Astrocyte (in vitro differentiated cells and primary cell): ENCODE results near the gene SUCNR1. TPM values are rescaled to one million over a fixed set of nuclear protein-coding genes. Genes with fewer than 3 reads are reported as not detected.

Experiments used
- DNase-seq: peaks from one replicate; pipeline ENCODE4 v3.0.0-alpha.2; 2010; ENCODE audit warnings: low read depth
- FAIRE-seq: peaks from 2 replicates; lab custom pipeline; 2011; peaks lifted over from hg19 to GRCh38; lab: Jason Lieb, UNC
- H2AFZ ChIP-seq: 2 replicates; pipeline ENCODE4 v1.6.0; 2012; ENCODE audit warnings: low read depth, low read length, inconsistent platforms
- H3K27ac ChIP-seq: 2 replicates; pipeline ENCODE4 v1.5.1; 2011; ENCODE audit warnings: low read depth, low read length, inconsistent platforms
- H3K27me3 ChIP-seq: 2 replicates; pipeline ENCODE4 v1.6.0; 2011; ENCODE audit warnings: low read length, inconsistent platforms; ENCODE audit not compliant: insufficient read depth
- H3K36me3 ChIP-seq: 2 replicates; pipeline ENCODE4 v1.5.1; 2011; ENCODE audit warnings: low read length, inconsistent platforms; ENCODE audit not compliant: insufficient read depth
- H3K4me1 ChIP-seq: 2 replicates; pipeline ENCODE4 v1.5.1; 2011; ENCODE audit warnings: low read length, inconsistent platforms; ENCODE audit not compliant: insufficient read depth
- H3K4me2 ChIP-seq: 2 replicates; pipeline ENCODE4 v1.6.0; 2012; ENCODE audit warnings: low read length, inconsistent platforms
- H3K4me3 ChIP-seq: 2 replicates; pipeline ENCODE4 v1.5.1; 2011; ENCODE audit warnings: low read depth, mild to moderate bottlenecking, low read length, inconsistent platforms; ENCODE audit not compliant: insufficient read depth
- H3K79me2 ChIP-seq: 2 replicates; pipeline ENCODE4 v1.6.0; 2012; ENCODE audit warnings: mild to moderate bottlenecking, low read length, inconsistent platforms; ENCODE audit not compliant: insufficient read depth
- H3K9ac ChIP-seq: 2 replicates; pipeline ENCODE4 v1.6.0; 2012; ENCODE audit warnings: mild to moderate bottlenecking, low read length, inconsistent platforms
- H3K9me3 ChIP-seq: 2 replicates; pipeline ENCODE4 v1.5.1; 2012; ENCODE audit warnings: low read depth, mild to moderate bottlenecking, low read length, inconsistent platforms; ENCODE audit not compliant: insufficient read depth
- H4K20me1 ChIP-seq: 2 replicates; pipeline ENCODE4 v1.6.0; 2012; ENCODE audit warnings: low read length, inconsistent platforms; ENCODE audit not compliant: insufficient read depth
- H3K27ac Mint-ChIP-seq: one replicate; pipeline ENCODE4 v1.8.0; 2021; ENCODE audit warnings: mild to moderate bottlenecking, mixed read lengths; ENCODE audit not compliant: unreplicated experiment
- H3K27me3 Mint-ChIP-seq: one replicate; pipeline ENCODE4 v1.8.0; 2021; ENCODE audit warnings: low read depth, mixed read lengths; ENCODE audit not compliant: unreplicated experiment
- H3K36me3 Mint-ChIP-seq: one replicate; pipeline ENCODE4 v1.8.0; 2021; ENCODE audit warnings: low read depth, mixed read lengths; ENCODE audit not compliant: unreplicated experiment
- H3K4me1 Mint-ChIP-seq: one replicate; pipeline ENCODE4 v1.8.0; 2021; ENCODE audit warnings: low read depth, mixed read lengths; ENCODE audit not compliant: unreplicated experiment
- H3K4me3 Mint-ChIP-seq: one replicate; pipeline ENCODE4 v1.8.0; 2021; ENCODE audit warnings: mild to moderate bottlenecking, moderate library complexity, mixed read lengths; ENCODE audit not compliant: unreplicated experiment
- H3K9me3 Mint-ChIP-seq: one replicate; pipeline ENCODE4 v1.8.0; 2021; ENCODE audit warnings: mild to moderate bottlenecking, mixed read lengths; ENCODE audit not compliant: unreplicated experiment
- EZH2 ChIP-seq: IDR thresholded peaks from 2 replicates; pipeline ENCODE4 v1.6.1; 2012; ENCODE audit warnings: mild to moderate bottlenecking, low read length, inconsistent platforms; ENCODE audit not compliant: insufficient read depth
- total RNA-seq: library from RNA; stranded (reverse); gene quantifications from 2 replicates; pipeline ENCODE4 v1.2.1, GENCODE V29; 2021
- TF ChIP-seq, protein P1 (sequence below): IDR thresholded peaks from 2 replicates; pipeline ENCODE4 v1.5.1; 2011; ENCODE audit warnings: low read depth, mild to moderate bottlenecking, inconsistent platforms, low read length, moderate library complexity; ENCODE audit not compliant: insufficient read depth

The SUCNR1 gene
- total RNA-seq, 1 donor from 2014 or later: not detected

DNA sequence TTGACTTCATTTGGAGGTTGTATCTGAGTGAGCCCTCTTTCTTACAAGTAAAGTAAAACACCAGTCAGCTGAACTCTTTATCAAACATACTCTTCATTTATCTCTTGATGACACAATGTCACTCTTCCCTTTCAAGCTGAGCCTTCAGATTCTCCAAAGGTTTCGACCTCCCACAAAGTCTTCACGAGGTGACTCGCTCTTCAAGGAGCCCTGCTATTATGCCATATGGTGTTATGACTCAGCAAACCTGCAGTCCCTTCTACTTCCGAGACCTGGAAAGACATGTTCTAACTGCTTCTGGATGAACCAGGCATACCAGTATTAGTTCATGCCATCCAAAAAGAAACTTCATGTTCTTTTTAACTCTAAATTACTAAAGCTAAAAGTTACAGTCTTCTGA, 36.4 kb upstream of the SUCNR1 start:
- TF ChIP-seq, protein P1, sequence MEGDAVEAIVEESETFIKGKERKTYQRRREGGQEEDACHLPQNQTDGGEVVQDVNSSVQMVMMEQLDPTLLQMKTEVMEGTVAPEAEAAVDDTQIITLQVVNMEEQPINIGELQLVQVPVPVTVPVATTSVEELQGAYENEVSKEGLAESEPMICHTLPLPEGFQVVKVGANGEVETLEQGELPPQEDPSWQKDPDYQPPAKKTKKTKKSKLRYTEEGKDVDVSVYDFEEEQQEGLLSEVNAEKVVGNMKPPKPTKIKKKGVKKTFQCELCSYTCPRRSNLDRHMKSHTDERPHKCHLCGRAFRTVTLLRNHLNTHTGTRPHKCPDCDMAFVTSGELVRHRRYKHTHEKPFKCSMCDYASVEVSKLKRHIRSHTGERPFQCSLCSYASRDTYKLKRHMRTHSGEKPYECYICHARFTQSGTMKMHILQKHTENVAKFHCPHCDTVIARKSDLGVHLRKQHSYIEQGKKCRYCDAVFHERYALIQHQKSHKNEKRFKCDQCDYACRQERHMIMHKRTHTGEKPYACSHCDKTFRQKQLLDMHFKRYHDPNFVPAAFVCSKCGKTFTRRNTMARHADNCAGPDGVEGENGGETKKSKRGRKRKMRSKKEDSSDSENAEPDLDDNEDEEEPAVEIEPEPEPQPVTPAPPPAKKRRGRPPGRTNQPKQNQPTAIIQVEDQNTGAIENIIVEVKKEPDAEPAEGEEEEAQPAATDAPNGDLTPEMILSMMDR: no peak
- TF ChIP-seq EZH2: no peak
- peak; percentile 80 for DNase-seq
- H3K36me3 ChIP-seq: no peaks in the 10 kb centered on the region
- H3K27me3 ChIP-seq: no peaks in the 10 kb centered on the region
- H3K36me3 Mint-ChIP-seq: no peaks in the 10 kb centered on the region
- H3K79me2 ChIP-seq: no peaks in the 10 kb centered on the region
- H3K27ac Mint-ChIP-seq: peak overlapping the region; percentile 68
- no peak overlapping the region for H3K4me3 Mint-ChIP-seq
- FAIRE-seq: peak; percentile 73
- H3K27ac ChIP-seq: peak overlapping the region; percentile 23
- peak overlapping the region; percentile 35 for H3K4me2 ChIP-seq
- H2AFZ ChIP-seq: no peak overlapping the region
- H3K4me3 ChIP-seq: no peak overlapping the region
- H3K9me3 ChIP-seq: no peaks in the 10 kb centered on the region
- no peaks in the 10 kb centered on the region for H3K27me3 Mint-ChIP-seq
- no peak overlapping the region for H3K9ac ChIP-seq
- H3K4me1 Mint-ChIP-seq: peaks cover 18% of the 10 kb centered on the region
- no peaks in the 10 kb centered on the region for H3K9me3 Mint-ChIP-seq
- peaks cover 19% of the 10 kb centered on the region for H3K4me1 ChIP-seq
- H4K20me1 ChIP-seq: no peaks in the 10 kb centered on the region

DNA sequence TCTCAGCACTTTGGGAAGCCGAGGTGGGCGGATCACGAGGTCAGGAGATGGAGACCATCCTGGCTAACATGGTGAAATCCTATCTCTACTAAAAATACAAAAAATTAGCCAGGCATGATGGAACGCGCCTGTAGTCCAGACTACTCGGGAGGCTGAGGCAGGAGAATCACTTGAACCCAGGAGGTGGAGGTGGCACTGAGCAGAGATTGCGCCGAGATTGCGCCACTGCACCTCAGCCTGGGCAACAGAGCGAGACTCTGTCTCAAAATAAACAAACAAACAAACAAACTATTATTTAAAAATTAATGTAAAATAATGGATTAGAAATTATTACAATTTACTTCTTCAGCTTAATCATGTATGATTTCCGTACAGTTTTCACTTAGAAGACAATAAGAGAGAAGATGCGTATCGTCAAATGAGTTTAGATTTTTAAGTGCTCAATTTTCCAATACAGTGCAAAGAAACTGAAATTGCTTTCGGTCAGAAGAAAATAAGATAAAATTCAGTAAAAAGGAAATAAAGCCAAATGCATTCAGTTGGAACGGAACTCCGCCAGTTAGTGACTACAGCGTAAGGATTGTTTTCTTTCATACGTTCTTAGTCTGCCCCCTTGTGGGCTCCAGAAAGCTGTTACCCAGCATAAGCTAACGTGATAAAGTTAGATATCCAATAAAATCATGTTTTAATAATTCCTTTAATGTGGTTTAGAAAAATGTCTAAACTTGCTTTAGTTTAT, 34.7 kb upstream of the SUCNR1 start:
- H4K20me1 ChIP-seq: no peaks in the 10 kb centered on the region
- H3K36me3 Mint-ChIP-seq: no peaks in the 10 kb centered on the region
- peak; percentile 85 for FAIRE-seq
- no peak overlapping the region for H3K27ac Mint-ChIP-seq
- peak; percentile 67 for DNase-seq
- H3K4me1 Mint-ChIP-seq: peaks cover 18% of the 10 kb centered on the region
- no peak overlapping the region for H3K27ac ChIP-seq
- H3K9ac ChIP-seq: no peak overlapping the region
- no peak overlapping the region for H2AFZ ChIP-seq
- H3K79me2 ChIP-seq: no peaks in the 10 kb centered on the region
- H3K9me3 ChIP-seq: no peaks in the 10 kb centered on the region
- no peaks in the 10 kb centered on the region for H3K9me3 Mint-ChIP-seq
- H3K4me3 ChIP-seq: no peak overlapping the region
- H3K27me3 Mint-ChIP-seq: no peaks in the 10 kb centered on the region
- H3K36me3 ChIP-seq: no peaks in the 10 kb centered on the region
- H3K27me3 ChIP-seq: no peaks in the 10 kb centered on the region
- TF ChIP-seq, protein P1: peak; percentile 92
- no peak for TF ChIP-seq EZH2
- no peak overlapping the region for H3K4me3 Mint-ChIP-seq
- H3K4me2 ChIP-seq: no peak overlapping the region
- H3K4me1 ChIP-seq: peaks cover 19% of the 10 kb centered on the region

DNA sequence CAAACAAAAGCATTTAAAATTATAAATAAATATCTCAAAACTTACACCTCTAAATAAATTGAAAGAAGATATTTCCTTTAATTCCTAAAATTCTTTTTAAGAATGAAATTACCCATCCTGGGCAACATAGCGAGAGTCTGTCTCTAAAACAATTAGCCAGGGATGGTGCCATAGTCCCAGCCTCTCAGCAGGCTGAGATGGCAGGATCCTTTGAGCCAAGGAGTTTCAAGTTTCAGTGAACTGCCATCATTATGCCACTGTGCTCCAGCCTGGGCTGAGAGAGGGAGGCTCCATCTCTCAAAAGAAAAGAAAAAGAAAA, 34.2 kb upstream of the SUCNR1 start:
- H3K79me2 ChIP-seq: no peaks in the 10 kb centered on the region
- H3K4me1 ChIP-seq: peaks cover 19% of the 10 kb centered on the region
- no peak overlapping the region for H3K9ac ChIP-seq
- Mint-ChIP-seq H3K9me3 (no peaks in the 10 kb centered on the region), H3K4me1 (peaks cover 21% of the 10 kb centered on the region), H3K36me3 (no peaks in the 10 kb centered on the region), H3K27ac (no peak overlapping the region), H3K4me3 (no peak overlapping the region), H3K27me3 (no peaks in the 10 kb centered on the region)
- no peak overlapping the region for H3K4me2 ChIP-seq
- H3K36me3 ChIP-seq: no peaks in the 10 kb centered on the region
- no peak for DNase-seq
- H3K9me3 ChIP-seq: no peaks in the 10 kb centered on the region
- H3K27me3 ChIP-seq: no peaks in the 10 kb centered on the region
- H3K27ac ChIP-seq: no peak overlapping the region
- FAIRE-seq: no peak
- H4K20me1 ChIP-seq: no peaks in the 10 kb centered on the region
- no peak for TF ChIP-seq EZH2
- TF ChIP-seq, protein P1: no peak
- no peak overlapping the region for H2AFZ ChIP-seq
- no peak overlapping the region for H3K4me3 ChIP-seq
